Neural crest cell (in vitro differentiated cells): ENCODE data around the gene NHSL1. TPM values are rescaled to one million over a fixed set of nuclear protein-coding genes. Genes with fewer than 3 reads are reported as not detected.

Experiments
- DNase-seq: peaks from one replicate; pipeline ENCODE4 v3.0.0; 2021; ENCODE audit warnings: low read depth, mixed read lengths, low spot score
- H3K27ac Mint-ChIP-seq: one replicate; pipeline ENCODE4 v1.8.0; 2021; ENCODE audit warnings: mild to moderate bottlenecking, mixed read lengths; ENCODE audit not compliant: unreplicated experiment
- H3K27me3 Mint-ChIP-seq: 2 replicates; pipeline ENCODE4 v1.8.0; 2021; ENCODE audit warnings: low read depth, mild to moderate bottlenecking, mixed read lengths
- H3K36me3 Mint-ChIP-seq: 2 replicates; pipeline ENCODE4 v1.8.0; 2021; ENCODE audit warnings: low read depth, mild to moderate bottlenecking, mixed read lengths
- H3K4me1 Mint-ChIP-seq: 2 replicates; pipeline ENCODE4 v1.8.0; 2021; ENCODE audit warnings: mixed read lengths
- H3K4me3 Mint-ChIP-seq: one replicate; pipeline ENCODE4 v1.8.0; 2021; ENCODE audit warnings: mild to moderate bottlenecking, mixed read lengths
- H3K9me3 Mint-ChIP-seq: 2 replicates; pipeline ENCODE4 v1.8.0; 2021; ENCODE audit warnings: mixed read lengths
- total RNA-seq: library from RNA; stranded (reverse); gene quantifications from 2 replicates; pipeline ENCODE4 v1.2.1, GENCODE V29; 2021
- TF ChIP-seq, protein P1 (sequence below): fragments of 200-600 bp; sonication (generic); conservative IDR thresholded peaks from 2 replicates; pipeline ENCODE4 v1.5.0; 2021; ENCODE audit warnings: antibody characterized with exemption, mild to moderate bottlenecking

NHSL1 gene
- total RNA-seq, 1 donor from 2014 or later: 54.7 TPM

DNA sequence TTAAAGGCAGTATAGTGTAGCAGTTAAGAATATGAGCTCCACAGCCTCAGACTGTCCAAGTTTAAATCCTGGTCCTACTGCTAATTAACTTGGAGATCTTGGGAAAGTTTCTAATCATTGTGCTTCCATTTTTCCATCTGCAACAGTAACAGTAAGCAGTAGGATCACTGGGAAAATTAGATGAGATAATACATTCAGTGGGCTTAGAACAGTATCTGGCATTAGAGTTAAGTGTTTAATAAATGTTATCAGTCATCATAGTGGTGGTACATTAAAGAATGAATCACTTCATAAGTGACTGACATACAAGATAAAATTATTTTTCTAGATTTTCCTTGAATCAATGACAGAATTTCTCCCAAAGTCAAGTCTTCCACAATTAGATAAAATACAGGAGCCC lies 5.0 kb downstream of the NHSL1 start:
- DNase-seq: no peak
- TF ChIP-seq, protein P1, sequence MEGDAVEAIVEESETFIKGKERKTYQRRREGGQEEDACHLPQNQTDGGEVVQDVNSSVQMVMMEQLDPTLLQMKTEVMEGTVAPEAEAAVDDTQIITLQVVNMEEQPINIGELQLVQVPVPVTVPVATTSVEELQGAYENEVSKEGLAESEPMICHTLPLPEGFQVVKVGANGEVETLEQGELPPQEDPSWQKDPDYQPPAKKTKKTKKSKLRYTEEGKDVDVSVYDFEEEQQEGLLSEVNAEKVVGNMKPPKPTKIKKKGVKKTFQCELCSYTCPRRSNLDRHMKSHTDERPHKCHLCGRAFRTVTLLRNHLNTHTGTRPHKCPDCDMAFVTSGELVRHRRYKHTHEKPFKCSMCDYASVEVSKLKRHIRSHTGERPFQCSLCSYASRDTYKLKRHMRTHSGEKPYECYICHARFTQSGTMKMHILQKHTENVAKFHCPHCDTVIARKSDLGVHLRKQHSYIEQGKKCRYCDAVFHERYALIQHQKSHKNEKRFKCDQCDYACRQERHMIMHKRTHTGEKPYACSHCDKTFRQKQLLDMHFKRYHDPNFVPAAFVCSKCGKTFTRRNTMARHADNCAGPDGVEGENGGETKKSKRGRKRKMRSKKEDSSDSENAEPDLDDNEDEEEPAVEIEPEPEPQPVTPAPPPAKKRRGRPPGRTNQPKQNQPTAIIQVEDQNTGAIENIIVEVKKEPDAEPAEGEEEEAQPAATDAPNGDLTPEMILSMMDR: no peak
- peaks cover 64% of the 10 kb centered on the region for H3K4me1 Mint-ChIP-seq
- peaks cover 12% of the 10 kb centered on the region for H3K36me3 Mint-ChIP-seq
- peak overlapping the region; percentile 21 for H3K4me3 Mint-ChIP-seq
- no peaks in the 10 kb centered on the region for H3K9me3 Mint-ChIP-seq
- no peaks in the 10 kb centered on the region for H3K27me3 Mint-ChIP-seq
- no peak overlapping the region for H3K27ac Mint-ChIP-seq

DNA sequence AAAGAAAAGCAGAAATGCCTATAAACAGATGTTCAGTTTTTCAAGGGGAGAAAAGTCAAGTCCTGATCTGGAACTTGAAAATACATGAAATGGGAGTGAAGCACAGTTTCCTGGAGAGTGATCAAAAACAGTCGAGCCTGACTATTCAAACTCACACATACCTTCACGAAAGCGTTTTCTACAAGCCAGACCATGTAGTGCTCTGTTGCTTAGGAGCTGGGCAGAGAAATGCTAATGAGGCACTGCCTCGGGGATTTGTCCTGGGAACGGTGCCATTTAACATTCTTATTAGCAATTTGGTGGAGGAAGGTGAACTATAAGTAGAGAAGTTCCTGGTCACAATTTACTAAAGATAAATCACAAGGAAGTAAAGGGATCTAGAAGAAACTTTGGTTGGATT lies 5.9 kb downstream of the NHSL1 start:
- TF ChIP-seq, protein P1: no peak
- no peak for DNase-seq
- Mint-ChIP-seq H3K36me3 (peaks cover 12% of the 10 kb centered on the region), H3K27ac (peak overlapping the region; percentile 51), H3K4me1 (peaks cover 65% of the 10 kb centered on the region), H3K9me3 (no peaks in the 10 kb centered on the region), H3K4me3 (peak overlapping the region; percentile 58), H3K27me3 (no peaks in the 10 kb centered on the region)

DNA sequence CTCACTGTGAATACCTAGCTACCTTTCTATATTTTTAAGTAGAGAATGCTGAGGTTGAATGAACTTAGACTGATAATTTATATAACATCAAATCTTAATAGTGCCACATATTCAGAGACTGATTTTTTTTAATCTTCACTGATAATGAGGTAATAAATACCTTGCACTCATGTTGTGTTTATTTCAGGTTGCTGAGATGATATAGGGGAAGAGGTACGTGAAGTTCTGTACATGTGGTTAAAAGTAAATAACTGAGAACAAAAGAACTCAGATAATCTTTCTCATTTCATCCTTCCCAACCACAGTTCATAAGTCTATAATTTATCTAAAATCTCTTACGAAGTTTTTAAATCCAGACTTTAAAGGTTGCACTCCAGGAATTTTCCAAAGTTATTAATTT lies 6.4 kb downstream of the NHSL1 start:
- DNase-seq: no peak
- Mint-ChIP-seq H3K4me1 (peaks cover 62% of the 10 kb centered on the region), H3K27me3 (no peaks in the 10 kb centered on the region), H3K9me3 (no peaks in the 10 kb centered on the region), H3K36me3 (peaks cover 12% of the 10 kb centered on the region), H3K27ac (no peak overlapping the region), H3K4me3 (no peak overlapping the region)
- TF ChIP-seq, protein P1: no peak

DNA sequence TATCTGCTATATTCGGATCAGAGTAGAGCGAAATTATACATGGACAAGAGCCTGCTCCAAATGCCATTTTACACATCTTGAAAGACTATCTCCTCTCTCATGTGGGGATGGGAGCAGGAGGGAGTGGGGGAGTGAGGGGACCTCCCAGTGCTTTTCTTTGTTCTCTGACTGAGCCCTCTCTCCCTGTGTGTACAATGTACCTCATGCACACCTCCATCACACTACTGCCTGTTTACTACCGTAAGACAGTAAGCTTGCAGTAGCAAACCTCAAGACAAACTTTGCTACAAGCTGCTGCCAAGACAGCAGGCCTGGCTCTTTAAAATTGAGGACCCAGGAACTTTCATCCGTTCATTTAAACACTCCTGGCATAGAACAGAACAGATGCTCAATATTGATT lies 7.2 kb downstream of the NHSL1 start:
- peak overlapping the region; percentile 55 for H3K4me3 Mint-ChIP-seq
- H3K9me3 Mint-ChIP-seq: no peaks in the 10 kb centered on the region
- peak overlapping the region; percentile 51 for H3K27ac Mint-ChIP-seq
- H3K36me3 Mint-ChIP-seq: peaks cover 12% of the 10 kb centered on the region
- DNase-seq: no peak
- TF ChIP-seq, protein P1: no peak
- H3K27me3 Mint-ChIP-seq: no peaks in the 10 kb centered on the region
- H3K4me1 Mint-ChIP-seq: peaks cover 56% of the 10 kb centered on the region

DNA sequence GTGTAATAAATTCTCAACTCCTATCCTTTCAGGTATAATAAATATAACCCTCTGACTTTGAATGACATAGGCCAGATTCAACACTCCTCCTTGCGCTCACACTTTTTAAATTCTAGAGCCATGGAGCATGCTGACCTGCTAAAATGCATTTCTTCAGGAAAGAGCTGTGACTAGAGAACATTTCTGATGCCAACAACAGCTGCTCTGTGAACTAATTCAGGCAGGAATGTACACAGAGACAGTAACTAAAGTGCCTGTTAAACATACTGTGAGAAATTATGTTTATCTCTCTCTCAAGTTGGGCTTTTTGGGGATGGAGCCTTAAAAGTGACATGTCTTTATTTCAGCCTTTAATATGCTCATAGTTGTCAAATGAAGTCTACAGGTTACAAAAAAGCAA lies 8.3 kb downstream of the NHSL1 start:
- no peak for DNase-seq
- H3K4me3 Mint-ChIP-seq: no peak overlapping the region
- H3K36me3 Mint-ChIP-seq: peaks cover 12% of the 10 kb centered on the region
- H3K27ac Mint-ChIP-seq: no peak overlapping the region
- TF ChIP-seq, protein P1: no peak
- H3K4me1 Mint-ChIP-seq: peaks cover 60% of the 10 kb centered on the region
- H3K27me3 Mint-ChIP-seq: no peaks in the 10 kb centered on the region
- no peaks in the 10 kb centered on the region for H3K9me3 Mint-ChIP-seq

DNA sequence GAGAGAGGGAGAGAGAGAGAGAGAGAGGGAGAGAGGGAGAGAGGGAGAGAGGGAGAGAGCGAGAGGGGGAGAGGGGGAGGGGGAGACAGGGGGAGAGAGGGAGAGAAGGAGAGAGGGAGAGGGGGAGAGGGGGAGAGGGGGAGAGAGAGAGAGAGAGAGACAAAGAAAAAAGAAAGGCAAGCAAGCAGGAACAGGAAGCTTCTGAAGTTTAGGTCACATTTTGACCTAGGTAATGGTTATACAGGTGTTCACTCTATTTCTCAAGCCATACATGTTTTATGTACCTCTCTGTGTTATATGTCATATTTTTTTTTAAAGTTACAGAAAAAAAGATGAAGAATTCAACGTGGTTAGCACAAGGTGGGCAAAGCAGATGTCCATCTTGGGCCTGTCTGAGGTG lies 9.4 kb downstream of the NHSL1 start:
- H3K9me3 Mint-ChIP-seq: no peaks in the 10 kb centered on the region
- H3K36me3 Mint-ChIP-seq: peaks cover 9% of the 10 kb centered on the region
- no peak for DNase-seq
- peaks cover 71% of the 10 kb centered on the region for H3K4me1 Mint-ChIP-seq
- no peak overlapping the region for H3K27ac Mint-ChIP-seq
- H3K27me3 Mint-ChIP-seq: no peaks in the 10 kb centered on the region
- H3K4me3 Mint-ChIP-seq: no peak overlapping the region
- TF ChIP-seq, protein P1: no peak
